MM.1S (cell line): Measurements from ENCODE around the gene PAOX.

Experiments used
- DNase-seq: peaks from one replicate; pipeline ENCODE4 v3.0.0-alpha.2; 2015
- H2AFZ ChIP-seq: fragments of 300-600 bp; sonication (generic); 2 replicates; pipeline ENCODE4 v1.6.0; 2016; ENCODE audit warnings: antibody characterized with exemption, low read length
- H3F3A ChIP-seq: fragments of 300-600 bp; sonication (generic); 2 replicates; pipeline ENCODE4 v1.6.1; 2016; ENCODE audit warnings: mild to moderate bottlenecking, antibody characterized with exemption, low read length, moderate library complexity, mixed read lengths; ENCODE audit not compliant: insufficient read depth
- H3K27ac ChIP-seq: fragments of 300-600 bp; sonication (generic); 2 replicates; pipeline ENCODE4 v1.5.1; 2016; ENCODE audit warnings: mild to moderate bottlenecking, low read length
- H3K27me3 ChIP-seq: fragments of 300-600 bp; sonication (generic); replicated peaks from 2 replicates; pipeline ENCODE4 v1.6.0; 2016; ENCODE audit warnings: low read length; ENCODE audit not compliant: insufficient read depth
- H3K36me3 ChIP-seq: fragments of 300-600 bp; sonication (generic); replicated peaks from 2 replicates; pipeline ENCODE4 v1.6.1; 2016; ENCODE audit warnings: mild to moderate bottlenecking, low read length, mixed read lengths; ENCODE audit not compliant: insufficient read depth
- H3K4me1 ChIP-seq: fragments of 300-600 bp; sonication (generic); 2 replicates; pipeline ENCODE4 v1.6.1; 2016; ENCODE audit warnings: low read length, mixed read lengths
- H3K4me2 ChIP-seq: fragments of 300-600 bp; sonication (generic); 2 replicates; pipeline ENCODE4 v1.6.0; 2016; ENCODE audit warnings: low read depth, low read length
- H3K4me3 ChIP-seq: fragments of 300-600 bp; sonication (generic); 2 replicates; pipeline ENCODE4 v1.5.1; 2016; ENCODE audit warnings: low read length, mixed read lengths
- H3K79me2 ChIP-seq: fragments of 300-600 bp; sonication (generic); 2 replicates; pipeline ENCODE4 v1.6.1; 2016; ENCODE audit warnings: mixed run types, low read length, mixed read lengths
- H3K9ac ChIP-seq: fragments of 300-600 bp; sonication (generic); 2 replicates; pipeline ENCODE4 v1.6.1; 2016; ENCODE audit warnings: low read length, mixed read lengths
- H3K9me2 ChIP-seq: fragments of 300-600 bp; sonication (generic); replicated peaks from 2 replicates; pipeline ENCODE4 v1.6.1; 2016; ENCODE audit warnings: mild to moderate bottlenecking, low read length, mixed read lengths; ENCODE audit not compliant: insufficient read depth
- H3K9me3 ChIP-seq: fragments of 300-600 bp; sonication (generic); replicated peaks from 2 replicates; pipeline ENCODE4 v1.6.1; 2016; ENCODE audit warnings: mild to moderate bottlenecking, low read length, mixed read lengths; ENCODE audit not compliant: insufficient read depth
- H4K20me1 ChIP-seq: fragments of 300-600 bp; sonication (generic); 2 replicates; pipeline ENCODE4 v1.6.1; 2016; ENCODE audit warnings: mild to moderate bottlenecking, low read length, moderate library complexity, mixed read lengths; ENCODE audit not compliant: insufficient read depth
- EZH2 ChIP-seq: fragments of 300-600 bp; sonication (generic); optimal IDR thresholded peaks from 2 replicates; pipeline ENCODE3; 2017; ENCODE audit warnings: low read depth, mild to moderate bottlenecking, antibody characterized with exemption, low read length, mixed read lengths
- EZH2phosphoT487 ChIP-seq: fragments of 300-600 bp; sonication (generic); IDR thresholded peaks from 2 replicates; pipeline ENCODE4 v1.6.1; 2018; ENCODE audit warnings: antibody characterized with exemption, low read length
- TF ChIP-seq, protein P1 (sequence below): fragments of 300-600 bp; sonication (generic); IDR thresholded peaks from 2 replicates; pipeline ENCODE4 v1.5.1; 2016; ENCODE audit warnings: antibody characterized with exemption, low read length, mixed read lengths

Gene PAOX

DNA sequence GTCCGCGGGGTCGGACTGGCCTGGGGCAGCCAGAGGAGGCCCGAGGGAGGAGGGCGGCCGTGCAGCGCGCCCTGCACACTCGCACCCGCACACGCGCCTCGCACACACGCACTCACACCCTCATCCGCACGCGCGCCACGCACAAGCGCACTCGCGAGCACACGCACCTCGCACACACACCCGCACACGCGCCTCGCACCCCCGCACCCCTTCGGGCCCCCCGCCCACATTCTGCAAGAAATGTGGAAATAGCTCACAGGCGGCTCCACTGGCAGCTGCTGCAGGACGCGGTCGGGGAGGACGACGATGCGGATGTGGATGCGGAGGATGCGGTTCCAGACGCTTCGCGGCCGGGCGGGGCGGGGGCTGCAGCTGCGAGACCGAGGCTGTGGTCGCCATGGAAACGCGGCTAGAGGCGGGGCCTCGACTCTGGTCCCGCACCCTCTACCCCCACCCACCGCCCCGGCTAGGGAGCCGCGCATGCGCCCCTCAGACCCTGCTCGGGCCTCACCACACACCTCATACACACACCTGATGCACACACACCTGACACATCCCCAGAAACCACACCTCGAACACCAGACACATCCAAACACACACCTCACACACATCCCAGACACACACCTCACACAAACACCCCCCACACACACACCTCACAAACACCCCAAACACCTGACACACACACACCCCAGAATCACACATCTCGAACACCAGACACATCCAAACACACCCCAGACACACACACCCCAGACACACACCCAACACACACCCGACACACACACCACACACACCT lies 42.3 kb upstream of the PAOX start, which contains the start of gene CALY:
Gene CALY, minus strand, starts transcription at position 320 of the 793 bp plus-strand sequence. CDS start 7,907 bp downstream, outside the sequence.
- H3K79me2 ChIP-seq, result no peaks in the 10 kb centered on the region
- H3K4me2 ChIP-seq, result peak within 1 kb of the TSS; percentile 27; the same call in 1 of the 2 replicates
- H3K4me3 ChIP-seq, result no peak within 1 kb of the TSS
- H4K20me1 ChIP-seq, result no peaks in the 10 kb centered on the region
- no peak within 1 kb of the TSS for H2AFZ ChIP-seq
- no peak for DNase-seq
- no peaks in the 10 kb centered on the region for H3K9me2 ChIP-seq
- H3F3A ChIP-seq, result no peaks in the 10 kb centered on the region
- no peak within 1 kb of the TSS for H3K9ac ChIP-seq
- no peaks in the 10 kb centered on the region for H3K9me3 ChIP-seq
- H3K27ac ChIP-seq, result no peak within 1 kb of the TSS
- TF ChIP-seq EZH2 (no peak), EZH2phosphoT487 (no peak)
- TF ChIP-seq, protein P1, sequence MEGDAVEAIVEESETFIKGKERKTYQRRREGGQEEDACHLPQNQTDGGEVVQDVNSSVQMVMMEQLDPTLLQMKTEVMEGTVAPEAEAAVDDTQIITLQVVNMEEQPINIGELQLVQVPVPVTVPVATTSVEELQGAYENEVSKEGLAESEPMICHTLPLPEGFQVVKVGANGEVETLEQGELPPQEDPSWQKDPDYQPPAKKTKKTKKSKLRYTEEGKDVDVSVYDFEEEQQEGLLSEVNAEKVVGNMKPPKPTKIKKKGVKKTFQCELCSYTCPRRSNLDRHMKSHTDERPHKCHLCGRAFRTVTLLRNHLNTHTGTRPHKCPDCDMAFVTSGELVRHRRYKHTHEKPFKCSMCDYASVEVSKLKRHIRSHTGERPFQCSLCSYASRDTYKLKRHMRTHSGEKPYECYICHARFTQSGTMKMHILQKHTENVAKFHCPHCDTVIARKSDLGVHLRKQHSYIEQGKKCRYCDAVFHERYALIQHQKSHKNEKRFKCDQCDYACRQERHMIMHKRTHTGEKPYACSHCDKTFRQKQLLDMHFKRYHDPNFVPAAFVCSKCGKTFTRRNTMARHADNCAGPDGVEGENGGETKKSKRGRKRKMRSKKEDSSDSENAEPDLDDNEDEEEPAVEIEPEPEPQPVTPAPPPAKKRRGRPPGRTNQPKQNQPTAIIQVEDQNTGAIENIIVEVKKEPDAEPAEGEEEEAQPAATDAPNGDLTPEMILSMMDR, result no peak
- H3K36me3 ChIP-seq, result no peaks in the 10 kb centered on the region
- H3K27me3 ChIP-seq, result peaks cover 48% of the 10 kb centered on the region
- H3K4me1 ChIP-seq, result no peaks in the 10 kb centered on the region

DNA sequence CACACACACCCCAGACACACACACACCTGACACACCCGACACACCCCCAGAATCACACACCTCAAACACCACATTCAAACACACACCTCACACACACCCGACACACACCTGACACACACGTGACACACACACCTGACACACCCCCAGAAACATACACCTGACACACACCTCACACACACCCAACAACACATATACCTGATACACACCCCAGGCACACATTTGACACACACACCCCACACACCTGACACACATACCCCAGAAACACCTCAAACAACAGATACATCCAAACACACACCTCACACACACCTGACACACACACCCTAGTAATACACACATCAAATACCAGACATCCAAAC lies 41.7 kb upstream of the PAOX start:
- no peak overlapping the region for H3K27ac ChIP-seq
- no peak overlapping the region for H3K4me3 ChIP-seq
- H3K9me2 ChIP-seq, result no peaks in the 10 kb centered on the region
- H3K27me3 ChIP-seq, result peaks cover 47% of the 10 kb centered on the region
- H3K4me1 ChIP-seq, result no peaks in the 10 kb centered on the region
- H2AFZ ChIP-seq, result no peak overlapping the region
- no peaks in the 10 kb centered on the region for H3K79me2 ChIP-seq
- H3K36me3 ChIP-seq, result no peaks in the 10 kb centered on the region
- no peak overlapping the region for H3K9ac ChIP-seq
- no peak for DNase-seq
- H4K20me1 ChIP-seq, result no peaks in the 10 kb centered on the region
- no peaks in the 10 kb centered on the region for H3F3A ChIP-seq
- TF ChIP-seq, protein P1, result no peak
- TF ChIP-seq EZH2phosphoT487 (no peak), EZH2 (no peak)
- H3K9me3 ChIP-seq, result no peaks in the 10 kb centered on the region
- no peak overlapping the region for H3K4me2 ChIP-seq

DNA sequence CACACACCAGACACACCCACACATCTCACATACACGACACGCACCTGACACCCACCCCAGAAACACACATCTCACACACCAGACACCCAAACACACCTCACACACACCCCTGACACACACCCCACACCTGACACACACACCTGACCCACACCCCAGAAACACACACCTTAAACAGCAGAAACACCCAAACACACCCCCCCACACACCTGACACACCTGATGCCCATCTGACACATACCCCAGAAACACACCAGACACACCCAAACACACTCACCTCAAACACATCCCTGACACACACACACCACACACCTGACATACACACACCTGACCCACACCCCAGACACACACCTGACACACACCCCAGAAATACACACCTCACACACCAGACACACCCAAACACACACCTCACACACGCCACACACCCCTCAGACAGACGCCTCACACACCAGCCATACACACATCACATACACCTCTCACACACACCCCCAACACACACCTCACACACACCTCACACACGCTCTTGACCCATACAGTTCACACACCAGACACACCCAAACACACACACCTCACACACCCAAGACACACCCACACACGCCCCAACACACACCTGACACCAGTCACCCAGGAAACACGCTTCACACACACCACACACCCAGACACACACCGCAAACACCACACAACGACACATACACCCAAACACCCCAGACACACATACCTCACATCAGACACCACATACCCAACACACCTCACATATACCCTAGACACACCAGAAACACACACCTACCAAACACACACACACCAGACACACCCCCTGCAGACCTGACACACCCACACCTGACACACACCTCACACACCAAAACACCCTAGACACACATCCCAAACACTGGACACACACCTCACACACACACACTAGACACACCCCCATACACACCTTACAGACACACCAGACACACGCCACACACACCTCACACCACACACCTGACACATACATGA lies 40.7 kb upstream of the PAOX start:
- H3K9ac ChIP-seq, result no peak overlapping the region
- no peaks in the 10 kb centered on the region for H4K20me1 ChIP-seq
- no peak overlapping the region for H3K4me3 ChIP-seq
- no peak overlapping the region for H3K4me2 ChIP-seq
- no peaks in the 10 kb centered on the region for H3K79me2 ChIP-seq
- no peak for DNase-seq
- H3F3A ChIP-seq, result no peaks in the 10 kb centered on the region
- H3K27me3 ChIP-seq, result peaks cover 50% of the 10 kb centered on the region
- H3K9me3 ChIP-seq, result no peaks in the 10 kb centered on the region
- no peaks in the 10 kb centered on the region for H3K9me2 ChIP-seq
- H3K4me1 ChIP-seq, result no peaks in the 10 kb centered on the region
- TF ChIP-seq EZH2, result no peak
- TF ChIP-seq, protein P1, result no peak
- no peak for TF ChIP-seq EZH2phosphoT487
- H3K27ac ChIP-seq, result no peak overlapping the region
- H2AFZ ChIP-seq, result no peak overlapping the region
- no peaks in the 10 kb centered on the region for H3K36me3 ChIP-seq
